Measurements from ENCODE around the gene MYD88. TPM values are rescaled to one million over a fixed set of nuclear protein-coding genes. Genes with fewer than 3 reads are reported as not detected.

The MYD88 gene
- polyA plus RNA-seq, 1 donor from 2014 or later: 0.14 TPM

DNA sequence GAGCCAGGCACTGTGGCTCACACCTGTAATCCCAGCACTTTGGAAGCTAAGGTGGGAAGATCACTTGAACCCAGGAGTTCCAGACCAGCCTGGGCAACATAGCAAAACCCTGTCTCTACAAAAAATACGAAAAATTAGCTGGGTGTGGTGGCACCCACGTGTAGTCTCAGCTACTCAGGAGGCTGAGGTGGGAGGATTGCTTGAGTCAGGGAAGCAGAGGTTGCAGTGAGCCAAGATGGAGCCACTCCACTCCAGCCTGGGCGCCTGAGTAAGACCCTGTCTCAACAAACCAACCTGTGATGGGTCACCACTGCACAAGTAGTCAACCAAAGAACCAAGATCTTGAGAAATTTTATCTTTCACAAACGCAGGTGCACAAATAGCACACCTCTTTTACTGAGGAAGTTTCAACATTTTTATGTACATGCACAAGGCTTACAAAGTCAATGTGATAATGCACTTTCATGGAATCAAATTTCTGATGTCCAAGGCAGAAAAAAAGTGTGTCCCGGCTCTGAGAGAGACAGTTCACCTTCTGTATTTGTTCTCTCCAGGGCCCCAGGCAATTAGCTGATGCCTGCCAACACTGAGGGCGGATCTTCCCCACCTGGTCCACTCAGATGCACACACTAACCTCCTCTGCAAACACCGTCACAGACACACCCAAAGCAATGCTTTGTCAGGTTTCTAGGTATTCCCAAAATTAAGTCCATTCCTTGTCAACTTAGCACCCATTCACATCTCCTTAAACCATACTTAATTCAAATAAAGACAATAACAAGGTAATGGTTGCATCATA lies 13.9 kb upstream of the MYD88 start:
- no peak overlapping the region for H3K9ac ChIP-seq (ENCODE audit: low read length)
- H3K9me2 ChIP-seq (ENCODE audit: insufficient read depth, low read length): no peaks in the 10 kb centered on the region
- H3K79me2 ChIP-seq (replicated peaks; ENCODE audit: insufficient read depth, low read length): no peaks in the 10 kb centered on the region
- no peak overlapping the region for H2AFZ ChIP-seq (ENCODE audit: low read depth, low read length)
- H3K4me3 ChIP-seq (ENCODE audit: low read length): no peak overlapping the region
- H3F3A ChIP-seq (ENCODE audit: insufficient read depth, low read length, poor library complexity, severe bottlenecking): no peaks in the 10 kb centered on the region
- H3K36me3 ChIP-seq (ENCODE audit: insufficient read depth, low read length): peaks cover 5% of the 10 kb centered on the region
- no peak for TF ChIP-seq POLR2AphosphoS5 (IDR thresholded peaks at IDR 0.05)
- no peak for TF ChIP-seq RAD21 (conservative IDR thresholded peaks at IDR 0.05)
- H4K20me1 ChIP-seq (ENCODE audit: insufficient read depth): no peaks in the 10 kb centered on the region
- no peak overlapping the region for H3K4me2 ChIP-seq (ENCODE audit: low read length)
- H3K9me3 ChIP-seq (ENCODE audit: low read length): no peaks in the 10 kb centered on the region
- H3K27ac ChIP-seq (ENCODE audit: low read length): no peak overlapping the region
- H3K27me3 ChIP-seq (ENCODE audit: insufficient read depth, low read depth, low read length): no peaks in the 10 kb centered on the region

DNA sequence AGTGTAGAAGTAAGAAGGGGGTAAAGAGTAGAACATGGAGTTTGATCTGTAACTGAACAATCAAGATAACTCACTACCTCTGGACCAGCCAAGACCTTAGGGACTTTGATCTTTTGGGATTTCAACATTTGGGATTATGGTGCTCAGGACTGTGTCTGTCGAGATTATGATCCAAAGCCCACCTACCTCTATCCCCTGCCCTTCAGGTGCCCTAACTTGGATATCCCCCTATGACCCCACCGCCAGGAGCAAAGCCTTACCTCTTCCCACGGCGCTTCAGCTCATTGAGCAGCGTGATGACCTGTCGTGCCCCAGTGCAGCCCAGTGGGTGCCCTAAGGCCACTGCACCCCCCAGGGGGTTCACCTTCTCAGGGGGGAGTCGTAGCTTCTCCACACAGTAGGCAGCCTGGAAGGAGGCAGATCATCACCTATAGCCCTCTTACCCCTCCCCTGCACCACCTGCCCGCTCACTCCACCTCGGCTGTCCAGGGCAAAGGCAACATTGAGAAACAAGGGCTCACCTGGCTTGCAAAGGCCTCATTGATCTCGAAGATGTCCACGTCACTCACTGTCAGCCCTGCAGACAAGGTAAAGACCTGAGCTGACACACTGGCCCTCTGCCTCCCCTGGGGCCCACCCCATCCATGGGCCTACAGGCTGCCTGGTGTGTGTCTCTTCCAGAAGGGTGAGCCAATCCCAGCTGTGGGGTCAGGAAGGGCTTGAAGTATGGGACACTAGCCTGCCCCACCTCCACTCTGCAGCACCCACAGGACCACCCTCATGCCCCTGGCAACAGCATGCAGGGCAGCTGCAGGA lies 12.9 kb upstream of the MYD88 start:
- H2AFZ ChIP-seq (ENCODE audit: low read depth, low read length): no peak overlapping the region
- peaks cover 5% of the 10 kb centered on the region for H3K36me3 ChIP-seq (ENCODE audit: insufficient read depth, low read length)
- no peak overlapping the region for H3K4me3 ChIP-seq (ENCODE audit: low read length)
- H4K20me1 ChIP-seq (ENCODE audit: insufficient read depth): no peaks in the 10 kb centered on the region
- H3K27me3 ChIP-seq (ENCODE audit: insufficient read depth, low read depth, low read length): no peaks in the 10 kb centered on the region
- no peak overlapping the region for H3K27ac ChIP-seq (ENCODE audit: low read length)
- no peaks in the 10 kb centered on the region for H3K9me3 ChIP-seq (ENCODE audit: low read length)
- TF ChIP-seq POLR2AphosphoS5 (IDR thresholded peaks at IDR 0.05) (no peak), EZH2 (IDR thresholded peaks at IDR 0.05; ENCODE audit: borderline replicate concordance, insufficient read depth, low read length, poor library complexity, severe bottlenecking) (no peak), MXI1 (conservative IDR thresholded peaks at IDR 0.05; ENCODE audit: poor library complexity, severe bottlenecking) (no peak), EP300 (conservative IDR thresholded peaks at IDR 0.05; ENCODE audit: poor library complexity, severe bottlenecking) (no peak), TAF1 (IDR thresholded peaks at IDR 0.05; ENCODE audit: low read depth) (no peak)
- TF ChIP-seq, protein P1, sequence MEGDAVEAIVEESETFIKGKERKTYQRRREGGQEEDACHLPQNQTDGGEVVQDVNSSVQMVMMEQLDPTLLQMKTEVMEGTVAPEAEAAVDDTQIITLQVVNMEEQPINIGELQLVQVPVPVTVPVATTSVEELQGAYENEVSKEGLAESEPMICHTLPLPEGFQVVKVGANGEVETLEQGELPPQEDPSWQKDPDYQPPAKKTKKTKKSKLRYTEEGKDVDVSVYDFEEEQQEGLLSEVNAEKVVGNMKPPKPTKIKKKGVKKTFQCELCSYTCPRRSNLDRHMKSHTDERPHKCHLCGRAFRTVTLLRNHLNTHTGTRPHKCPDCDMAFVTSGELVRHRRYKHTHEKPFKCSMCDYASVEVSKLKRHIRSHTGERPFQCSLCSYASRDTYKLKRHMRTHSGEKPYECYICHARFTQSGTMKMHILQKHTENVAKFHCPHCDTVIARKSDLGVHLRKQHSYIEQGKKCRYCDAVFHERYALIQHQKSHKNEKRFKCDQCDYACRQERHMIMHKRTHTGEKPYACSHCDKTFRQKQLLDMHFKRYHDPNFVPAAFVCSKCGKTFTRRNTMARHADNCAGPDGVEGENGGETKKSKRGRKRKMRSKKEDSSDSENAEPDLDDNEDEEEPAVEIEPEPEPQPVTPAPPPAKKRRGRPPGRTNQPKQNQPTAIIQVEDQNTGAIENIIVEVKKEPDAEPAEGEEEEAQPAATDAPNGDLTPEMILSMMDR (IDR thresholded peaks at IDR 0.05; ENCODE audit: poor library complexity, severe bottlenecking): no peak
- H3K9me2 ChIP-seq (ENCODE audit: insufficient read depth, low read length): no peaks in the 10 kb centered on the region
- H3K4me2 ChIP-seq (ENCODE audit: low read length): no peak overlapping the region
- H3F3A ChIP-seq (ENCODE audit: insufficient read depth, low read length, poor library complexity, severe bottlenecking): no peaks in the 10 kb centered on the region
- H3K79me2 ChIP-seq (replicated peaks; ENCODE audit: insufficient read depth, low read length): no peaks in the 10 kb centered on the region
- H3K9ac ChIP-seq (ENCODE audit: low read length): no peak overlapping the region

DNA sequence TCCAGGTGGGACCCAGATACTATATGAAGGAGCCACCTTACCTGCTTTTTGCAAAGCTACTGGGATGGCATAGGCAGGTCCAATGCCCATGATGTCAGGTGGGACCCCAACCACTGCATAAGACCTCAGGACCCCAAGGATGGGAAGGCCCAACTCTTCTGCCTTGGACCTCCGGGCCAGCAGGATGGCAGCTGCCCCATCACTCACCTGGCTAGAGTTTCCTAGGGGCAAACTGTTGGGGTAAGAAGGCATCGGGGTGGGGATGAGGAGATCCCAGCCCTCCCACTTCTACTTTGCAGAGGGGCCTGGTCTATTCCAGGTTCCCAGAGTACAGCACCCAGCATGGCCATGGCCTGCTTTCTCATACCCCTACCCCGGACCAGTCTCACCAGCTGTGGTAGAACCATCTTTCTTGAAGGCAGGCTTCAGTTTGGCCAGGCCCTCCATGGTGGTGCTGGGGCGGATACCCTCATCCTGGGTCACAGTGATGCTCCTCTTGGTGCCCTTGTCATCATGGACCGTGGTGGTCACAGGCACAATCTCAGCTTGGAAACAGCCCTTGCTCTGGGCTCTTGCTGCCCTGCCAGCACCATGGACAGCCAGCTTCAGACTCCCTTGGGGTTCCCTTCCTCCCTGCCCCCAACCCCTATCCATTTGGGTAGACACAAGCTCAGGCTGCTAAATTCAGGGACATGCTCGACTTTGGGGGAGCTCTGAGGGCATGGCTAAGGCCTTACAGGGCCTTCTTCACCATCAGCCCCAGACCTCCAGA lies 12.2 kb upstream of the MYD88 start:
- Histone ChIP-seq H3K4me2 (ENCODE audit: low read length) (no peak overlapping the region), H3F3A (ENCODE audit: insufficient read depth, low read length, poor library complexity, severe bottlenecking) (no peaks in the 10 kb centered on the region), H3K79me2 (replicated peaks; ENCODE audit: insufficient read depth, low read length) (no peaks in the 10 kb centered on the region), H3K36me3 (ENCODE audit: insufficient read depth, low read length) (peaks cover 5% of the 10 kb centered on the region), H3K27me3 (ENCODE audit: insufficient read depth, low read depth, low read length) (no peaks in the 10 kb centered on the region), H2AFZ (ENCODE audit: low read depth, low read length) (no peak overlapping the region), H4K20me1 (ENCODE audit: insufficient read depth) (no peaks in the 10 kb centered on the region), H3K27ac (ENCODE audit: low read length) (no peak overlapping the region), H3K9me2 (ENCODE audit: insufficient read depth, low read length) (no peaks in the 10 kb centered on the region), H3K4me3 (ENCODE audit: low read length) (no peak overlapping the region), H3K9me3 (ENCODE audit: low read length) (no peaks in the 10 kb centered on the region), H3K9ac (ENCODE audit: low read length) (no peak overlapping the region)
- TF ChIP-seq EZH2 (IDR thresholded peaks at IDR 0.05; ENCODE audit: borderline replicate concordance, insufficient read depth, low read length, poor library complexity, severe bottlenecking) (no peak), RAD21 (conservative IDR thresholded peaks at IDR 0.05) (no peak), EP300 (conservative IDR thresholded peaks at IDR 0.05; ENCODE audit: poor library complexity, severe bottlenecking) (no peak), TAF1 (IDR thresholded peaks at IDR 0.05; ENCODE audit: low read depth) (no peak), SMC3 (conservative IDR thresholded peaks at IDR 0.05; ENCODE audit: poor library complexity) (no peak), MXI1 (conservative IDR thresholded peaks at IDR 0.05; ENCODE audit: poor library complexity, severe bottlenecking) (no peak), POLR2AphosphoS5 (IDR thresholded peaks at IDR 0.05) (no peak)
- TF ChIP-seq, protein P1 (IDR thresholded peaks at IDR 0.05; ENCODE audit: poor library complexity, severe bottlenecking): no peak
- TF ChIP-seq, protein P2, sequence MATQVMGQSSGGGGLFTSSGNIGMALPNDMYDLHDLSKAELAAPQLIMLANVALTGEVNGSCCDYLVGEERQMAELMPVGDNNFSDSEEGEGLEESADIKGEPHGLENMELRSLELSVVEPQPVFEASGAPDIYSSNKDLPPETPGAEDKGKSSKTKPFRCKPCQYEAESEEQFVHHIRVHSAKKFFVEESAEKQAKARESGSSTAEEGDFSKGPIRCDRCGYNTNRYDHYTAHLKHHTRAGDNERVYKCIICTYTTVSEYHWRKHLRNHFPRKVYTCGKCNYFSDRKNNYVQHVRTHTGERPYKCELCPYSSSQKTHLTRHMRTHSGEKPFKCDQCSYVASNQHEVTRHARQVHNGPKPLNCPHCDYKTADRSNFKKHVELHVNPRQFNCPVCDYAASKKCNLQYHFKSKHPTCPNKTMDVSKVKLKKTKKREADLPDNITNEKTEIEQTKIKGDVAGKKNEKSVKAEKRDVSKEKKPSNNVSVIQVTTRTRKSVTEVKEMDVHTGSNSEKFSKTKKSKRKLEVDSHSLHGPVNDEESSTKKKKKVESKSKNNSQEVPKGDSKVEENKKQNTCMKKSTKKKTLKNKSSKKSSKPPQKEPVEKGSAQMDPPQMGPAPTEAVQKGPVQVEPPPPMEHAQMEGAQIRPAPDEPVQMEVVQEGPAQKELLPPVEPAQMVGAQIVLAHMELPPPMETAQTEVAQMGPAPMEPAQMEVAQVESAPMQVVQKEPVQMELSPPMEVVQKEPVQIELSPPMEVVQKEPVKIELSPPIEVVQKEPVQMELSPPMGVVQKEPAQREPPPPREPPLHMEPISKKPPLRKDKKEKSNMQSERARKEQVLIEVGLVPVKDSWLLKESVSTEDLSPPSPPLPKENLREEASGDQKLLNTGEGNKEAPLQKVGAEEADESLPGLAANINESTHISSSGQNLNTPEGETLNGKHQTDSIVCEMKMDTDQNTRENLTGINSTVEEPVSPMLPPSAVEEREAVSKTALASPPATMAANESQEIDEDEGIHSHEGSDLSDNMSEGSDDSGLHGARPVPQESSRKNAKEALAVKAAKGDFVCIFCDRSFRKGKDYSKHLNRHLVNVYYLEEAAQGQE (IDR thresholded peaks at IDR 0.05; ENCODE audit: borderline replicate concordance): no peak

All from neural cell (in vitro differentiated cells).